CD14-positive monocyte (primary cell): Measurements from ENCODE around the gene MYO16. TPM values are rescaled to one million over a fixed set of nuclear protein-coding genes. Genes with fewer than 3 reads are reported as not detected.
A peak's percentile ranks its signal among the peaks of the same experiment; 100 is the strongest.

Experiments
- DNase-seq, 3 donors: peaks; one replicate each; pipeline ENCODE4 v3.0.0-alpha.2; 2011 to 2022
- H2AFZ ChIP-seq: 2 replicates; pipeline ENCODE4 v1.6.0; 2012; ENCODE audit warnings: mild to moderate bottlenecking, low read depth, low read length, inconsistent platforms; ENCODE audit not compliant: insufficient read depth, poor library complexity, severe bottlenecking
- H3K27ac ChIP-seq, 2 donors: 1 replicate in 1 of 2; 2 replicates in 1 of 2; pipeline ENCODE4 v1.5.1; 2012 to 2013; ENCODE audit warnings: low read length in 2 of 2, control low read depth in 1 of 2, inconsistent platforms in 1 of 2, low read depth in 1 of 2, mild to moderate bottlenecking in 1 of 2
- H3K27me3 ChIP-seq, 2 donors: one replicate each; pipeline versions ENCODE4 v1.6.0 to v1.6.1; 2011 to 2013; ENCODE audit warnings: low read length in 2 of 2; ENCODE audit not compliant: control insufficient read depth in 2 of 2, insufficient read depth in 2 of 2
- H3K36me3 ChIP-seq, 2 donors: replicated peaks in 1 of 2; 1 replicate in 1 of 2; 2 replicates in 1 of 2; pipeline versions ENCODE4 v1.5.1 to v1.6.1; 2012 to 2013; ENCODE audit warnings: low read length in 2 of 2, control low read depth in 1 of 2, inconsistent platforms in 1 of 2, mild to moderate bottlenecking in 1 of 2; ENCODE audit not compliant: insufficient read depth in 2 of 2, control insufficient read depth in 1 of 2
- H3K4me1 ChIP-seq, 2 donors: 1 replicate in 1 of 2; 2 replicates in 1 of 2; pipeline versions ENCODE4 v1.5.1 to v1.6.1; 2012 to 2013; ENCODE audit warnings: low read length in 2 of 2, control low read depth in 1 of 2, inconsistent platforms in 1 of 2, mild to moderate bottlenecking in 1 of 2, moderate library complexity in 1 of 2; ENCODE audit not compliant: insufficient read depth in 2 of 2, control insufficient read depth in 1 of 2
- H3K4me2 ChIP-seq: replicated peaks from 2 replicates; pipeline ENCODE3; 2012; ENCODE audit warnings: low read length, moderate library complexity, mild to moderate bottlenecking; ENCODE audit not compliant: poor library complexity, severe bottlenecking; ENCODE audit errors: extremely low read depth
- H3K4me3 ChIP-seq, 3 experiments: fragments of 200-600 bp in 1 of 3; sonication (generic) in 1 of 3; replicated peaks in 1 of 3; 1 replicate in 2 of 3; 2 replicates in 1 of 3; pipeline ENCODE4 v1.5.1; 2011 to 2013; ENCODE audit warnings: low read length in 3 of 3, mild to moderate bottlenecking in 3 of 3, control low read depth in 2 of 3, low read depth in 2 of 3, inconsistent platforms in 1 of 3, moderate library complexity in 1 of 3
- H3K79me2 ChIP-seq: 2 replicates; pipeline ENCODE4 v1.6.0; 2012; ENCODE audit warnings: mild to moderate bottlenecking, control low read depth, inconsistent platforms, low read length, moderate library complexity; ENCODE audit not compliant: insufficient read depth
- H3K9ac ChIP-seq: 2 replicates; pipeline ENCODE4 v1.6.0; 2017; ENCODE audit warnings: low read length, mild to moderate bottlenecking; ENCODE audit not compliant: insufficient read depth, poor library complexity, severe bottlenecking
- H3K9me3 ChIP-seq, 2 donors: replicated peaks in 1 of 2; 1 replicate in 1 of 2; 2 replicates in 1 of 2; pipeline versions ENCODE4 v1.5.1 to v1.6.1; 2012 to 2013; ENCODE audit warnings: low read length in 2 of 2, control low read depth in 1 of 2; ENCODE audit not compliant: control insufficient read depth in 1 of 2, insufficient read depth in 1 of 2
- H4K20me1 ChIP-seq: 2 replicates; pipeline ENCODE4 v1.6.0; 2012; ENCODE audit warnings: mild to moderate bottlenecking, low read length, control low read depth, moderate library complexity; ENCODE audit not compliant: insufficient read depth
- H3K27ac Mint-ChIP-seq, 7 donors: one replicate each; pipeline ENCODE4 v1.8.0; 2020; ENCODE audit warnings: mild to moderate bottlenecking in 7 of 7, mixed read lengths in 7 of 7, moderate library complexity in 6 of 7, inconsistent platforms in 2 of 7
- H3K27me3 Mint-ChIP-seq, 3 donors: one replicate each; pipeline ENCODE4 v1.8.0; 2021 to 2022; ENCODE audit warnings: low read depth in 3 of 3, mild to moderate bottlenecking in 3 of 3, mixed read lengths in 3 of 3, moderate library complexity in 3 of 3, inconsistent platforms in 1 of 3
- H3K36me3 Mint-ChIP-seq, 2 donors: one replicate each; pipeline ENCODE4 v1.8.0; 2020; ENCODE audit warnings: mixed read lengths in 2 of 2, inconsistent platforms in 1 of 2, mild to moderate bottlenecking in 1 of 2
- H3K4me1 Mint-ChIP-seq: one replicate; pipeline ENCODE4 v1.8.0; 2020; ENCODE audit warnings: mild to moderate bottlenecking, mixed read lengths
- H3K4me3 Mint-ChIP-seq, 2 donors: one replicate each; pipeline ENCODE4 v1.8.0; 2020; ENCODE audit warnings: mild to moderate bottlenecking in 2 of 2, mixed read lengths in 2 of 2, moderate library complexity in 1 of 2
- H3K9me3 Mint-ChIP-seq, 7 donors: one replicate each; pipeline ENCODE4 v1.8.0; 2020 to 2022; ENCODE audit warnings: mixed read lengths in 7 of 7, mild to moderate bottlenecking in 6 of 7, moderate library complexity in 6 of 7, inconsistent platforms in 2 of 7
- WGBS: methylation state at CpG from one replicate; pipeline ENCODE4 v1.1.5; 2013; ENCODE audit warnings: missing lambda C conversion rate; ENCODE audit not compliant: insufficient coverage; 5-methylcytosine and 5-hydroxymethylcytosine counted together
- intact Hi-C, 2 donors: fragments of 100-400 bp; cut with micrococcal nuclease; formaldehyde crosslinking; loops; one replicate each; pipeline versions ENCODE4 v1.15.0 to v1.15.1; 2023
- polyA plus RNA-seq, 3 donors: library from polyadenylated mRNA; depleted of rRNA in 1 of 3; unstranded in 2 of 3; stranded (reverse) in 1 of 3; fragments of 300-500 nt in 2 of 3; fragments of >200 nt in 1 of 3; fragmentation: Illumina TruSeq in 2 of 3; gene quantifications; 1 replicate in 2 of 3; 2 replicates in 1 of 3; pipeline ENCODE4 v1.2.3, GENCODE V29; 2012 to 2021
- TF ChIP-seq, protein P1 (sequence below): fragments of 200-600 bp; IDR thresholded peaks from one replicate; pipeline ENCODE4 v1.8.0; 2022; ENCODE audit warnings: antibody characterized with exemption, mild to moderate bottlenecking

The MYO16 gene
- polyA plus RNA-seq, 3 donors = not detected

DNA sequence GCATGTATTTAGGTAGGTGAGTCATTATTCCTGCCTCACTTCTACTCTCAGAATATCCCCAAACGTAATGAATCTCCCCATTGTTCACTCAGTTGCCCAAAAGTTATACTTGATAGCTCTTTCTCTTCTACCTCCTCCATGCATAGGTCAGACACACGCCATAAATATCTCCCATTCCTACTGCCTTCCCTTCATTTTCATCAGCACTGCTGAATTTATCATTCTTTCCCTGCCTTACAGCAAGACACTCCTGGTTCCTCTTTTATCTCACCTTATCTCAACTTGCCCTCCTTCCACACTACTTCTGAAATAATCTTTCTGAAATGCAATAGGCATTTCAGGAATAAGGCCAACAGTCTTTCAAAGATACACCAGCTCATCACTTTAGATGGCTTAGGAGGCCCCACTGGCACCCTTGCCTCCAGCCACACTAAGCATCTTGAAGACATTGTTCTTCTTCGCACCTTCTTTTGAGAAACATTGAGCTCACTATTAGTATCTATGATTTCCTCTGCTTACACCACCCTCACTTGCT lies 333.9 kb downstream of the MYO16 start:
- peak overlapping the region in 1 of 7 donors; percentile 77 for H3K27ac Mint-ChIP-seq
- no peak overlapping the region for H3K9ac ChIP-seq
- no peak overlapping the region for H3K4me3 Mint-ChIP-seq
- H3K27me3 Mint-ChIP-seq = peaks cover 0 to 1% (median 0%) of the 10 kb centered on the region in 3 donors
- intact Hi-C loops = loop anchor here (5.0 to 10.0 kb wide), 5 partner anchors 831 to 1451 kb away; no protein-coding TSS in a partner anchor
- no peaks in the 10 kb centered on the region for H3K27me3 ChIP-seq
- 92% methylated on average over 2 of the region's 3 CpGs for WGBS
- H4K20me1 ChIP-seq = no peaks in the 10 kb centered on the region
- no peak for DNase-seq
- no peaks in the 10 kb centered on the region for H3K9me3 Mint-ChIP-seq
- H3K79me2 ChIP-seq = no peaks in the 10 kb centered on the region
- H3K4me3 ChIP-seq = no peak overlapping the region
- H2AFZ ChIP-seq = no peak overlapping the region
- H3K36me3 Mint-ChIP-seq = no peaks in the 10 kb centered on the region
- H3K9me3 ChIP-seq = no peaks in the 10 kb centered on the region
- H3K4me1 ChIP-seq = no peaks in the 10 kb centered on the region
- H3K4me1 Mint-ChIP-seq = peaks cover 4% of the 10 kb centered on the region
- no peak overlapping the region for H3K4me2 ChIP-seq
- TF ChIP-seq, protein P1, sequence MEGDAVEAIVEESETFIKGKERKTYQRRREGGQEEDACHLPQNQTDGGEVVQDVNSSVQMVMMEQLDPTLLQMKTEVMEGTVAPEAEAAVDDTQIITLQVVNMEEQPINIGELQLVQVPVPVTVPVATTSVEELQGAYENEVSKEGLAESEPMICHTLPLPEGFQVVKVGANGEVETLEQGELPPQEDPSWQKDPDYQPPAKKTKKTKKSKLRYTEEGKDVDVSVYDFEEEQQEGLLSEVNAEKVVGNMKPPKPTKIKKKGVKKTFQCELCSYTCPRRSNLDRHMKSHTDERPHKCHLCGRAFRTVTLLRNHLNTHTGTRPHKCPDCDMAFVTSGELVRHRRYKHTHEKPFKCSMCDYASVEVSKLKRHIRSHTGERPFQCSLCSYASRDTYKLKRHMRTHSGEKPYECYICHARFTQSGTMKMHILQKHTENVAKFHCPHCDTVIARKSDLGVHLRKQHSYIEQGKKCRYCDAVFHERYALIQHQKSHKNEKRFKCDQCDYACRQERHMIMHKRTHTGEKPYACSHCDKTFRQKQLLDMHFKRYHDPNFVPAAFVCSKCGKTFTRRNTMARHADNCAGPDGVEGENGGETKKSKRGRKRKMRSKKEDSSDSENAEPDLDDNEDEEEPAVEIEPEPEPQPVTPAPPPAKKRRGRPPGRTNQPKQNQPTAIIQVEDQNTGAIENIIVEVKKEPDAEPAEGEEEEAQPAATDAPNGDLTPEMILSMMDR = no peak
- no peaks in the 10 kb centered on the region for H3K36me3 ChIP-seq
- no peak overlapping the region for H3K27ac ChIP-seq

DNA sequence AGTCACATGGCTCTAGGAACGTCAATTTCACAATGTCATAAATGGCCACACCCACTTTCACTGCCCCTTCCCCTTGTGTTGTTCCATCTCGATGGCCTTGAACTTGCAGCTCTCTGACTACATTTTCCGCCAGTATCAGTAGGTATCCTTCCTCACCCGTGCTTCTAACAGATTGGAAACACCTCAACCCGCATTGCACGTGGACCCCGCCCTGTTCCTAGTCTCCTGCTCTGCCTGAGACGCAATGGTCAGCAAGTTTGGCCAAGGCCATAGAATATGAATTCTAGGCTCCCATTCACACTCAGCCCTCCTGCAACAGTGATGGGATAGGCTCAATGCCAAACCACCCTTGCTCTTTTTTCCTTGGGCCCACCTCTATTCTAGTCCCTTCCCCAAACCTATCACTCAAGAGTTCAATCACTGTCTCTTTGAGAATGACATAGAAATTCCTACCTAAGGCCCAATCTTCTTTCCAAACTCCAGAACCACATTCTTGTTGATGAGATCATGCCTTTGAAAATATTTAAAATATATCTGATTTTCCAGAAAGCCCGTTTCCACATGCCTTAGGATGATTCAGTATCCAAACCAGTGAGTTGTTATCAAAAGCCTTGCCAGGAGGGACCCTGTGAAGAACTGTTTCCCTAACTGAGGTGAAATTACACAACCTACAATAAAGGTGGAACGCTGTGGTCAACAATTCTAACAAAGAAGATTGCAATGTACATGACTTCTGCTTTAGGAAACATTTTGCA lies 334.6 kb downstream of the MYO16 start:
- Histone ChIP-seq H2AFZ (no peak overlapping the region), H4K20me1 (no peaks in the 10 kb centered on the region), H3K27me3 (no peaks in the 10 kb centered on the region), H3K36me3 (no peaks in the 10 kb centered on the region), H3K9ac (no peak overlapping the region), H3K9me3 (no peaks in the 10 kb centered on the region), H3K4me2 (no peak overlapping the region), H3K4me1 (no peaks in the 10 kb centered on the region), H3K79me2 (no peaks in the 10 kb centered on the region), H3K4me3 (no peak overlapping the region), H3K27ac (no peak overlapping the region)
- no peaks in the 10 kb centered on the region for H3K9me3 Mint-ChIP-seq
- TF ChIP-seq, protein P1 = no peak
- H3K27ac Mint-ChIP-seq = peak overlapping the region in 1 of 7 donors; percentile 6
- peaks cover 0 to 1% (median 0%) of the 10 kb centered on the region in 3 donors for H3K27me3 Mint-ChIP-seq
- no peaks in the 10 kb centered on the region for H3K36me3 Mint-ChIP-seq
- peaks cover 4% of the 10 kb centered on the region for H3K4me1 Mint-ChIP-seq
- no peak for DNase-seq
- intact Hi-C loops = loop anchor here (5.0 to 10.0 kb wide), 5 partner anchors 831 to 1451 kb away; no protein-coding TSS in a partner anchor
- 73% methylated on average over 9 of the region's 10 CpGs for WGBS
- H3K4me3 Mint-ChIP-seq = no peak overlapping the region
